ENCODE measurements around the gene JPH2. TPM values are rescaled to one million over a fixed set of nuclear protein-coding genes. Genes with fewer than 3 reads are reported as not detected.
A peak's percentile ranks its signal among the peaks of the same experiment; 100 is the strongest.

Gene JPH2
- total RNA-seq, 1 donor from 2014 or later = 18.5 TPM

DNA sequence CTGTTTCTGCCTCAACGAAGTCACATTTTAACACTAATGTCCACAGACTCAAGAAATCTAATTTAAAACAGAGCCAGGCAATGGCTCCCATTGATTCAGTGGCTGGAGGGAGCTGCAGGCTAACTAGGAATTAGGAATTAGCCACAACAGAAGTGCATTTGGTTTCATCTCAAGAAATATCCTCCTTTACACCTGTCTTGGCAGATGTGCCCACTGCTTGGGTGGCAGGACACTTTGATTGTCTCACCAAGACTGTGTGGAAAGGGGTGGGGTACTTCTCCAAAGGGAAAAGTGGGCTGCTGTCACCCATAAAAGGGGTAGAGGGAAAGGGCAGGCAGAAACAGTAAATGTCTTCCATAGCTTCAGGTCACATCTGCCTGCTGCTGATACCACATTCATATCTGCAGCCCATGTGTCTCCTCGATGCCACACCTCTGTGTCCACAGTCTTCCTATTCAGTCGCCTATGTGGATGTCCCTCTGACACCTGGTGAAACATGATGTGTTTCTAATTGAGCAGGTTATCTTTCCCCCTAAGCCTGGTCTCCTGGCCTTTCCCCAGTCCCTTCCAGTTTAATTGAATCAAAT lies 34.5 kb upstream of the JPH2 start:
- Histone ChIP-seq H2AFZ (ENCODE audit: low read depth, low read length) (no peak overlapping the region), H3K4me2 (ENCODE audit: low read length) (no peak overlapping the region), H3K27me3 (ENCODE audit: insufficient read depth, low read length) (no peaks in the 10 kb centered on the region), H3K9me3 (ENCODE audit: insufficient read depth, low read depth, low read length) (no peaks in the 10 kb centered on the region), H3K4me3 (ENCODE audit: insufficient read depth, low read depth, low read length) (no peak overlapping the region), H3K9ac (ENCODE audit: low read length) (no peak overlapping the region), H3K79me2 (ENCODE audit: insufficient read depth, low read length) (no peaks in the 10 kb centered on the region), H4K20me1 (ENCODE audit: insufficient read depth, low read length) (no peaks in the 10 kb centered on the region), H3K4me1 (ENCODE audit: insufficient read depth, low read length) (no peaks in the 10 kb centered on the region), H3K36me3 (ENCODE audit: insufficient read depth, low read length) (no peaks in the 10 kb centered on the region), H3K27ac (ENCODE audit: low read depth, low read length) (no peak overlapping the region)
- H3K36me3 Mint-ChIP-seq (ENCODE audit: low read depth, unreplicated experiment) = no peaks in the 10 kb centered on the region
- no peak overlapping the region for H3K27ac Mint-ChIP-seq (ENCODE audit: unreplicated experiment)
- no peaks in the 10 kb centered on the region for H3K9me3 Mint-ChIP-seq (ENCODE audit: unreplicated experiment)
- no peak for FAIRE-seq
- H3K4me3 Mint-ChIP-seq (ENCODE audit: unreplicated experiment) = no peak overlapping the region
- no peak for DNase-seq (ENCODE audit: low read depth)
- H3K4me1 Mint-ChIP-seq (ENCODE audit: low read depth, unreplicated experiment) = peaks cover 27% of the 10 kb centered on the region
- H3K27me3 Mint-ChIP-seq (ENCODE audit: low read depth, unreplicated experiment) = peaks cover 4% of the 10 kb centered on the region
- no peak for TF ChIP-seq EZH2 (IDR thresholded peaks at IDR 0.05; ENCODE audit: insufficient read depth, low read length)
- TF ChIP-seq, protein P1, sequence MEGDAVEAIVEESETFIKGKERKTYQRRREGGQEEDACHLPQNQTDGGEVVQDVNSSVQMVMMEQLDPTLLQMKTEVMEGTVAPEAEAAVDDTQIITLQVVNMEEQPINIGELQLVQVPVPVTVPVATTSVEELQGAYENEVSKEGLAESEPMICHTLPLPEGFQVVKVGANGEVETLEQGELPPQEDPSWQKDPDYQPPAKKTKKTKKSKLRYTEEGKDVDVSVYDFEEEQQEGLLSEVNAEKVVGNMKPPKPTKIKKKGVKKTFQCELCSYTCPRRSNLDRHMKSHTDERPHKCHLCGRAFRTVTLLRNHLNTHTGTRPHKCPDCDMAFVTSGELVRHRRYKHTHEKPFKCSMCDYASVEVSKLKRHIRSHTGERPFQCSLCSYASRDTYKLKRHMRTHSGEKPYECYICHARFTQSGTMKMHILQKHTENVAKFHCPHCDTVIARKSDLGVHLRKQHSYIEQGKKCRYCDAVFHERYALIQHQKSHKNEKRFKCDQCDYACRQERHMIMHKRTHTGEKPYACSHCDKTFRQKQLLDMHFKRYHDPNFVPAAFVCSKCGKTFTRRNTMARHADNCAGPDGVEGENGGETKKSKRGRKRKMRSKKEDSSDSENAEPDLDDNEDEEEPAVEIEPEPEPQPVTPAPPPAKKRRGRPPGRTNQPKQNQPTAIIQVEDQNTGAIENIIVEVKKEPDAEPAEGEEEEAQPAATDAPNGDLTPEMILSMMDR (IDR thresholded peaks at IDR 0.05; ENCODE audit: insufficient read depth, low read depth, low read length) = no peak

DNA sequence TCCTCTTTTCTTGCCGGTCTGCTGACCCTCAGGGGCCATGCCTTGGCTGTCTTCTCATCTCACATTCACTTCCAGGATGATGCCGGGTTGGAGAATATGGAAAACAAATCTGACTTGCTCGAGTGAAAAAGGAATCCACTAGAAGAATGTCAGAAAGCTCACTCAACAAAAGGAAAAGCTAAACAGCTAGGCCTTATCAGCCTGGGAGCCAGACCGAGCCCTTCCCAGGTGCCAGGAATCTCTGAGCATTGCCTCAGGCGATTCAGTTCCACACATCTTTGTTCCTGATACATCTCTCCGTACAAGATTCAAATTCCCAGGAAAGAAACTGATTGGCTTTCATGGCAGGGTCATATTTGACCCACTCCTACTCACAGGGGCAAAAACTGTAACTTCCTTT lies 32.8 kb upstream of the JPH2 start:
- peaks cover 27% of the 10 kb centered on the region for H3K4me1 Mint-ChIP-seq (ENCODE audit: low read depth, unreplicated experiment)
- H3K9me3 Mint-ChIP-seq (ENCODE audit: unreplicated experiment) = no peaks in the 10 kb centered on the region
- no peak overlapping the region for H3K4me2 ChIP-seq (ENCODE audit: low read length)
- no peaks in the 10 kb centered on the region for H3K9me3 ChIP-seq (ENCODE audit: insufficient read depth, low read depth, low read length)
- DNase-seq (ENCODE audit: low read depth) = no peak
- TF ChIP-seq, protein P1 (IDR thresholded peaks at IDR 0.05; ENCODE audit: insufficient read depth, low read depth, low read length) = no peak
- TF ChIP-seq EZH2 (IDR thresholded peaks at IDR 0.05; ENCODE audit: insufficient read depth, low read length) = no peak
- FAIRE-seq = no peak
- H3K9ac ChIP-seq (ENCODE audit: low read length) = no peak overlapping the region
- H3K36me3 ChIP-seq (ENCODE audit: insufficient read depth, low read length) = no peaks in the 10 kb centered on the region
- no peaks in the 10 kb centered on the region for H3K27me3 ChIP-seq (ENCODE audit: insufficient read depth, low read length)
- peaks cover 4% of the 10 kb centered on the region for H3K27me3 Mint-ChIP-seq (ENCODE audit: low read depth, unreplicated experiment)
- no peak overlapping the region for H3K27ac ChIP-seq (ENCODE audit: low read depth, low read length)
- peak overlapping the region; percentile 74 for H3K27ac Mint-ChIP-seq (ENCODE audit: unreplicated experiment)
- no peaks in the 10 kb centered on the region for H3K79me2 ChIP-seq (ENCODE audit: insufficient read depth, low read length)
- H2AFZ ChIP-seq (ENCODE audit: low read depth, low read length) = no peak overlapping the region
- no peaks in the 10 kb centered on the region for H3K36me3 Mint-ChIP-seq (ENCODE audit: low read depth, unreplicated experiment)
- H4K20me1 ChIP-seq (ENCODE audit: insufficient read depth, low read length) = no peaks in the 10 kb centered on the region
- no peak overlapping the region for H3K4me3 ChIP-seq (ENCODE audit: insufficient read depth, low read depth, low read length)
- no peaks in the 10 kb centered on the region for H3K4me1 ChIP-seq (ENCODE audit: insufficient read depth, low read length)
- H3K4me3 Mint-ChIP-seq (ENCODE audit: unreplicated experiment) = no peak overlapping the region

DNA sequence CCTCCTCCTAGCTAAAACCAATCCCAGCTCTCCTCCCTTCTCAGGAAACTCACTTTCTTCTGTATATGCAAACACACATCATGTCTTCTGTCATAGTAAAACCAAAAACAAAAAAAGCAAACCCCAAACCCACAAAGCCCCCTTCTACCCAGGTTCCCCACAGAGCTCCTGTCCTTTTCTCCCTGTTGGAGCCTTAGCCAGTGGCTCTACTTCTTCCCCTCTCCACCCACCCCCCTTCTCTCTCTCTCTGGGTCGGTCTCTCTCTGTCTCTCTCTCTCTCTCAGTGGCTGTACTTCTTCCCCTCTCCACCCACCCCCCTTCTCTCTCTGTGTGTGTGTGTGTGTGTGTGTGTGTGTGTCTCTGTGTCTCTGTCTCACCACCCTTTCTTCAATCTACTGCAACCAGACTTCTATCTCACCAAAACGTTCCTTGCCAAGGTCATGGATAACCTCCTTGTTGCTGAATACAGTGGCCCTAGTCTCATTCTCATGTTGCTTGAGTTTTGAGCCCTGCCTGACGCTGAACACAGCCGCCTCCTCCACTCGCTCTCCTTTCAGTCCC lies 32.3 kb upstream of the JPH2 start:
- H3K36me3 Mint-ChIP-seq (ENCODE audit: low read depth, unreplicated experiment) = no peaks in the 10 kb centered on the region
- DNase-seq (ENCODE audit: low read depth) = no peak
- Histone ChIP-seq H3K4me3 (ENCODE audit: insufficient read depth, low read depth, low read length) (no peak overlapping the region), H4K20me1 (ENCODE audit: insufficient read depth, low read length) (no peaks in the 10 kb centered on the region), H3K9ac (ENCODE audit: low read length) (no peak overlapping the region), H3K36me3 (ENCODE audit: insufficient read depth, low read length) (no peaks in the 10 kb centered on the region), H2AFZ (ENCODE audit: low read depth, low read length) (no peak overlapping the region), H3K79me2 (ENCODE audit: insufficient read depth, low read length) (no peaks in the 10 kb centered on the region), H3K9me3 (ENCODE audit: insufficient read depth, low read depth, low read length) (no peaks in the 10 kb centered on the region), H3K27me3 (ENCODE audit: insufficient read depth, low read length) (no peaks in the 10 kb centered on the region), H3K4me2 (ENCODE audit: low read length) (no peak overlapping the region), H3K27ac (ENCODE audit: low read depth, low read length) (no peak overlapping the region), H3K4me1 (ENCODE audit: insufficient read depth, low read length) (no peaks in the 10 kb centered on the region)
- TF ChIP-seq, protein P1 (IDR thresholded peaks at IDR 0.05; ENCODE audit: insufficient read depth, low read depth, low read length) = no peak
- TF ChIP-seq EZH2 (IDR thresholded peaks at IDR 0.05; ENCODE audit: insufficient read depth, low read length) = no peak
- H3K27me3 Mint-ChIP-seq (ENCODE audit: low read depth, unreplicated experiment) = no peaks in the 10 kb centered on the region
- no peaks in the 10 kb centered on the region for H3K9me3 Mint-ChIP-seq (ENCODE audit: unreplicated experiment)
- no peak overlapping the region for H3K4me3 Mint-ChIP-seq (ENCODE audit: unreplicated experiment)
- no peak for FAIRE-seq
- peak overlapping the region; percentile 74 for H3K27ac Mint-ChIP-seq (ENCODE audit: unreplicated experiment)
- peaks cover 27% of the 10 kb centered on the region for H3K4me1 Mint-ChIP-seq (ENCODE audit: low read depth, unreplicated experiment)
